Measurements from ENCODE around the gene C1QTNF12.

The C1QTNF12 gene

DNA sequence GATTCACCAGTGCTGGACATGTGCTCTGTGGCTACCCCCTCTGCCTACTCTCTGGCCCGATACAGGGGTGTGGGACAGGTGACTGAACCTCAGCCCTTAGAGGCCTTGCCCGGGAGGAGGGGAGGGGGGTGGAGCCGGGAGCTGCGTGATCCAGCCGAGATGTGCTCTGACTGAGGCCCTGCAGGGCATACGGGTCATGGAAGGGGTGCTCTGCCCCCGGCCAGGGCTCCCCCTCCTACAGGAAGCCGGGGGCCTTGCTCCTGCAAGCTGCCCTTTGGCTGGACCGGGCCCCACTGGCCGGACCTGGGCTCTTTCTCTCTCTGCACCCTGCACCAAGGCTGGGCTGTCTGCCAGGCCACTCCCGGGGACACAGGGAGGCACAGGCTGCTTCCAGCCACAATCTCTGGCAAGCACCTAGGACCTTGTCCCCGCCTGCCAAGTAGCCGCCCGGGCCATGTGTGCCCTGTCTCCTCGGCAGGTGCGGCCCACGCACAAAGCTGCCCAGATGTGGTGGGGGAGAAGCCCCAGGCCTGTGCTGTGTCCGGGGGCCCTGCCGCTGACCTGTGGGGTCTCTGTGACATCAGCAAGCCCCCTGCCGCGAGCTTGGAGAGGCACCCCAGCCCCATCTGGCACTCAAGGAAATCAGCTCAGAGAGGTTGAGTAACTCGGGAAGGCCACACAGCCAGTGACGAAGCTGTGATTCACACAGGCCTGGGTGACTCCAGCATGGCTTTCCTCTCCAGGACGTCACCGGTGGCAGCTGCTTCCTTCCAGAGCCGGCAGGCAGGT is 35.2 kb upstream of the C1QTNF12 start:
- no peak for DNase-seq (ENCODE audit: low read depth, low spot score)

DNA sequence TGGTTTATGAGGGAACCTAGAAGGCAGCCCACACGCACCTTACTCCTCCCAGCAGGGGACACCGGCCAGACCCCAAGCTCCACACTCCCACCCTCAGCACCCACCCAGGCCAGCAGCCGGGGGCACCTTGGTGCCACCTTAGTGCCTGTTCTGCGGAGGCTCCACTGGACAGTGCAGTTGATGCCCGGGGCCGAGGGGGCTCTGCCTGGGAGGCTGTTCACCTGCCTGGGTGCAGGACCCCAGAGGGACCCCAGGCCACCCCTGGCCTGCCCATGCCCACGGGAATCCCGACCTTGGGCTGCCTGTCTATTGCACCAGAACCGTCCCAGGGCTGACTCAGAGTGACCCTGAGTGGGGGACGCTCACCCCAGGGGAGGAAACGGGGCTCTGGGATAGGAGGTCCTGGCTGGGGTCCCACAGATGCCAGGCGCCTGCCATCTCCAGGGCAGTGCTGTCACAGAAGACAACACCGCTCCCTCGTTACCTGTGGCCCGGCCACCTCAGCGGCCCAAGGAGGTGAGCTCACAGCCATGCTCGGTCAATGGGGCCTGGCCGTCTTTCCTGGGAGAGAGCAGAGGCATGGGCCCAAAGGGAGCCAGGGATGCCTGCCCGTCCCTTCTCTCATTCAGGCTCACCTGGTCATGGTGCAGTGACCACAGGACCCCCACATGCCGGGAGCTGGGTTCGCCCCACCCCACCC is 34.4 kb upstream of the C1QTNF12 start:
- no peak for DNase-seq (ENCODE audit: low read depth, low spot score)

DNA sequence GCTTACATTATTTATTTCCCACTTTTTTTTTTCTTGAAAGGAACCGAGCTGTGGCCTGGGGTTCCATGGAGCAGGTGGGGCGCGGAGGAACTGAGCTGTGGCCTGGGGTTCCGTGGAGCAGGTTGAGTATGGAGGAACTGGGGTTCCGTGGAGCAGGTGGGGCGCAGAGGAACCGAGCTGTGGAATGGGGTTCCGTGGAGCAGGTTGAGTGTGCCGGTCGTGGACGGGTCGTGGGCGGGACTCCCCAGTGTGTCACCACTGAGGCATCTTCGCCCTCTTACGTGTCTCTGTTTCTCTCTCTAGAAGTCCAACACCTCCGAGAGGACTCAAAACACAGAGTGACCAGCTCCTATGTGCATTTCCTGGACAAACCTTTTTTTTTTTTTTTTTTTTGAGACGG is 32.5 kb upstream of the C1QTNF12 start:
- no peak for DNase-seq (ENCODE audit: low read depth, low spot score)

DNA sequence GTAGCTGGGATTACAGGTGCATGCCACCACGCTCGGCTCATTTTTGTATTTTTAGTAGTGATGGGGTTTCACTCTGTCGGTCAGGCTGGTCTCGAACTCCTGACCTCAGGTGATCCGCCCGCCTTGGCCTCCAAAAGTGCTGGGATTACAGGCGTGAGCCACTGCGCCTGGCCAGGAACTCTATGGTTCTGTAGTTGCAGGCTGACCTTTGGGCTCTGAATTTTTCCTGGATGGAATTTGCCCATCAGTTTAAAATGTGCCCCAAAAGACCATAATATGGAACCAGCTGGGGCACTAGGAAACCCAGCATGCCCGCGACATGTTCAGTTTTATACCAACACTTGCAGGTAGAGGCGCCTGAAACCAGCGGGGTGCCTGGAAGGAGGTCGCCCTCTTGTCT is 32.1 kb upstream of the C1QTNF12 start:
- no peak for DNase-seq (ENCODE audit: low read depth, low spot score)

DNA sequence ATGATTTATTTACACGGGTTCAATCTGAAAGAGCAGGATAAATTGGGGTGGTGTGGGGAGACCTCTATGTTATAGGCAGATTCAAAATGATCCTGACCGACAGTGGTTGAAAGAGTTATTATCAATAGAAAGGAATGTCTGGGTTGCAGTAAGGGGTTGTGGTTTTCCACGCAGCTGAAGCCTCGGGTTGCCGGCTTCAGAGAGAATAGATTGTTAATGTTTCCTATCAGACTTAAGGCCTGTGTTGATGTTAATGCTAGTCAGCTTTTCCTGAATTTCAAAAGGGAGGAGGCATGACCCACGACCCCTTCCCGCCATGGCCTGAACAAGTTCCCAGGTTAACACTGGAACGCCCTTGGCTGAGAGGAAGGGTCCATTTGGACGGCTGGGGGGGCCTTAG is 29.3 kb upstream of the C1QTNF12 start:
- DNase-seq (ENCODE audit: low read depth, low spot score), result no peak

DNA sequence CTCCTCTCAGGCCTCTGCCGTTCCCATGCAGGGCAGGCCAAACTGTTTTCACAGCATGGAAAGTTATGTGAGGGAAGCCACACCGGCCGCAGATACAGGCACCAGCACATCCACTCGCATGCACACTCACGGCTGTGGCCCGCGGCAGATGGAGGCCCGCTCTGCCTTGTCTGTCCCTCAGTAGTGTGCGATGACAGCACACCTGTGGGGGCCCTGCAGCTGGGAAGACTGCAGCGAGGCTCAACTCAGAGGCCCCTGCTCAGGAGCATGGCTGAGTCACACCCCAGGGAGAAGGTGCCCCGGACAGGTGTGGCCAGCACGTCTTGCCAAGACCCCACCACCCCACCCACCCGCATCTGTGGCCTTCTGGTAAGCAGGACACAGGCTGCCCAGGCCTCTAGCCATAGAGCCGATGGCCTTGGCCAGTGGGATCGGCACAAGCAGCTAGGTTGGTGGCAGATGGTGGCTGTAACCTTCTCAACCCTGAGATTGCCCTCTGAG is 28.5 kb upstream of the C1QTNF12 start:
- no peak for DNase-seq (ENCODE audit: low read depth, low spot score)

DNA sequence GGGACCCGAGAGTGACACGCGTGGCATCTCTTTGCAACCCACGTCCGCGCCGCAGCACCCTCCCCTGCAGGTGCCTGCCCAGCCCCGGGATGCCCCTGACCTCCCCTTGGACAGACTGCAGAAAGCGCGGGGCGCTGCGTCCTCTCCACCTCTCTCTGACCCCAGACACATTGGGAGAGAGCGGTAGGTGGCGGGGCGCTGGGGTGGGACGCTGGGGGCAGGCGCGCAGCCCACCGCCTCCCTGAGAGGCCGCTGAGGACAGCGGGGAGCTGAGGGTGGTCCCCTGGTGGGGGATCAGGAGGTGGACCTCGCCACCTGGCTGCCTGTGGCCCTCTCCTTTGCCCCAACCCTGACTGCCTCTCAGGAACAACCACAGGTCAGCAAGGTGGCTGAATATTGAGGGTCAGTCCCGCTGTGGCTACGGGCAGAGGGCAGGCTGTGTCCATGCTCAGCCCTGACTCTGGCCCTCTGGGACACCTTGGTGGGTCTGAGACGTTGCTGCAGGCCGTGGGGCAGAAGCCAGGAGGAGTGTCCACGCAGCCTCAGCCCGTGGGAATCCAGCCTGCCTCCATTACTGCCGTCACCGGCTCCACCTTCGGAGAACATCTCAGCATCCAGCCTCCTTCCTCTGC is 27.9 kb upstream of the C1QTNF12 start:
- no peak for DNase-seq (ENCODE audit: low read depth, low spot score)

DNA sequence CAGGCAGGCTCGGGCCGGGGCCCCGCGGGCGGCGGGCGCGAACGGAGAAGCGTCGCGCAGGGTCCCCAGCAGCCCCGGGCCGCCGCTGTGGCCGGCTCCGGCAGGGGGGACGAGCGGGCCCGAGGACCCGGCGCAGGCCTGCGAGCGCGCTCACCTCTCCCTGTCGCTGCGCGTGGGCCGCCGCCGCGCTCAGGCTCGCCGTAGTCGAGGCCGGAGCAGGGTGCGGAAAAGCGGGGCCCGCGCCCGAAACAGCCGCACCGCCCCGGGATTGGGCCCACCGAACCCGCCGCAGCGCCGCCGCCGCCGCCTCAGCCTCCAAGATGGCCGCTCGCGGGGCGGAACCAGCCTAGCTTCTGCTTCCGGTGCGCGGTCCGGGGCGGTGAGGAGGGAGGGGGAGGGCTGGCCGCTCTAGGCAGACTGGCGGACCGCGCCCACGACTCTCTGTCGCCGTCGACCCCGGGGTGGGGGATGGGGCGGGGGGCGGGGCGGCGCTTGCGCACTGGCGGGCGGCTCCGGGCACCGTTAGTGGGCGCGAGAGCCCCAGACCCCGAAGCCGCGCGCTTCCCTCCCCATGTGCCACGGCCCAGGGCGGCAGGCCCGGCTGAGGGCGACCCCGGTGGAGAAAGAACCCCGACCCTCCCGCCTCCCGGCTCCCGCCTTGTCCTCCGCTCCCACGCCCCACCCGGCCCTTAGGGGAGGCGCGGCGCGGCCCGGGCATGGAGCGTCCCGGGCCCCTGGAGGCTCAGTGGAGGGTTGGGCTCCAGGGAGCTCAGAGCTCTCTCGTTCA is 27.2 kb upstream of the C1QTNF12 start, which contains the start of gene UBE2J2:
Gene UBE2J2 (minus strand): TSS at position 343 of the 787 bp plus-strand sequence. CDS start 5,862 bp downstream, outside the sequence.
- DNase-seq (ENCODE audit: low read depth, low spot score), result peak; percentile 85

DNA sequence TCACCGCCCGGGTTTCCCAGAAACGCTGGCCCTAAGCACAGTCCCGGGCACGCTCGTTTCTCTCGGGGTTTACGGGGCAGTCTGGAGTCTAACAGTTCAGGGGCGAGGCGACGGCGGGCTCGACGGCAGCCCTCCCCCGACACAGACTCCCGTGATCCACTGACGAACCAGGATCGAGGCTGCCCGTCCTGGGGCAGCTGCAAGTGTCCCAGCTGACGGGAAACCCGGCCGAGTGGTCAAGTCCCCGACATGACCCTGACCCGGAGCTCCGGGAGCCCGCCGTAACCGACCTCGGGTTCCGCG is 26.6 kb upstream of the C1QTNF12 start:
- no peak for DNase-seq (ENCODE audit: low read depth, low spot score)

DNA sequence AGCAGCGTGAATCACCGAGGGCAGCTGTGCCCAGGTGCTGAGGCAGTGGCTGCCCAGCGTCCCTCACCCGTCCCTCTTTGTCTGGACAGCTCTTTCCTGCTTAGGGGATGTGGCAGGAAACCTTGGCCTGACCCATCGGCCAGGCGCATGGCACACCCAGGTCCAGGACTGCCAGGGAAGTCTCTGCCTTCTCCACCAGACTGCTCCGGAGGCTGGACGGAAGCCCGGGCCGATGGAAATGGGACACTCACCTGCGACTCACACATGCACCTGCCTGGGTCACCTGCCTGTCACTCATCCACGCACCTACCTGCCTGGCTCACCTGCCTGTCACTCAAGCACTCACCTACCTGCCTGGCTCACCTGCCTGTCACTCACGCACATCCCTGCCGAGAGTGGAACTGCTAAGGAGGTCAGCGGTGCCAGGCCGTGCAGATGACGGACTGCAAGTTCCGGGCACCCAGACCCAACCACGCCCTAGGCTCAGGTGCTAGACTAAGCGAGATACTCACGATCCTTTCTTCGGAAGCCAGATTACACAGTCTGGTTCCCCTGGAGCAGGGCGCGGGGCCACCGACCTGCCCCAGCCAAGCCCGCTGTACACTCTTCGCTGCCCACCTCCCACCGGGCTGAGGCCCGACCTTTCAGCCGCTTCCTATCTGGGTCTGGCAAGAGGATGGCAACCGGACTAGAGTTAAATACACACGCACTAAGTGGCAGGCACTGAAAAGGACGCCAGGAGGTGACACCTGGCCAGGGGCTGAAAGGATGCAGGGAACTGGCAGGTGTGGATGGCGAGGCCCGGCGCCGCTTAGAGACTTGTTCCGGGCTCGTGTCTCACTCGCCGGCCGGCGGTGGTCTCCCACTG is 26.1 kb upstream of the C1QTNF12 start:
- no peak for DNase-seq (ENCODE audit: low read depth, low spot score)

DNA sequence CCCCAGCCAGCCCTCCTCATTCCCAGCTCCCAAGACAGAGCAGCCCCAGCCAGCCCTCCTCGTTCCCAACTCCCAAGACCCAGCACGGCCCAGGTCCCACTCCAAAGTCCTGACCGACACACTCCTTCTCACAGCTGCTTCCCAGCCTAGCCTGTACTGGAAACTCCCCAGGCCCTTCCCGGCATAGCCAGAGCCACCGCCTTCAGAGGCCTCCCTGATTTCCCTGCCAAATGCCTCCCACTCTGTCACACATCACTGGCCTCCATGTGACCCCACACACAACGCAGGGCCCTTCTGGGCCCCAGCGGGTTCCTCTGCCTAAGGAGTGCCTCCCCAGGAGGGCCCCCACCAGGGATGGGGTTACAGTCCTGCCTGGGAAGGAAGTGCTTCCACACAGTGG is 24.3 kb upstream of the C1QTNF12 start:
- DNase-seq (ENCODE audit: low read depth, low spot score), result no peak

DNA sequence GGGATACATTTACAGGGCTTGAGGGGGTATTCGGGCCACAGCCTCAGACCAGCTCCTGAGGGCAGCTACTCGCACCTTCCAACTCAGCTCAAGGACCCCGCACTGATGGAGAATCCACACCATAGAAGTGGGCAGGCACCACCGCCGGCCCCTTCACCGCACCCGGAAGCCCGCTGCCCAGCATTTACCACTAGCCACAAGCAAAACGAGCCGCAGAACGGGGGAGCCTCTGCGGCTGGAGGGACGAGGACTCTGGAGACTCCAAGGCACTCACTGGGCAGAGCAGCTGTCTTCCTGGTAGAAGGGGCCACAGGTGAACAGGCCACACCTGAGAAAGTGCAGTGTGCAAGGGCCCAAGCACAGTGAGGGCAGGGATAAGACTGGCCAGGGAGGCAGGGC is 21.8 kb upstream of the C1QTNF12 start:
- DNase-seq (ENCODE audit: low read depth, low spot score), result no peak

DNA sequence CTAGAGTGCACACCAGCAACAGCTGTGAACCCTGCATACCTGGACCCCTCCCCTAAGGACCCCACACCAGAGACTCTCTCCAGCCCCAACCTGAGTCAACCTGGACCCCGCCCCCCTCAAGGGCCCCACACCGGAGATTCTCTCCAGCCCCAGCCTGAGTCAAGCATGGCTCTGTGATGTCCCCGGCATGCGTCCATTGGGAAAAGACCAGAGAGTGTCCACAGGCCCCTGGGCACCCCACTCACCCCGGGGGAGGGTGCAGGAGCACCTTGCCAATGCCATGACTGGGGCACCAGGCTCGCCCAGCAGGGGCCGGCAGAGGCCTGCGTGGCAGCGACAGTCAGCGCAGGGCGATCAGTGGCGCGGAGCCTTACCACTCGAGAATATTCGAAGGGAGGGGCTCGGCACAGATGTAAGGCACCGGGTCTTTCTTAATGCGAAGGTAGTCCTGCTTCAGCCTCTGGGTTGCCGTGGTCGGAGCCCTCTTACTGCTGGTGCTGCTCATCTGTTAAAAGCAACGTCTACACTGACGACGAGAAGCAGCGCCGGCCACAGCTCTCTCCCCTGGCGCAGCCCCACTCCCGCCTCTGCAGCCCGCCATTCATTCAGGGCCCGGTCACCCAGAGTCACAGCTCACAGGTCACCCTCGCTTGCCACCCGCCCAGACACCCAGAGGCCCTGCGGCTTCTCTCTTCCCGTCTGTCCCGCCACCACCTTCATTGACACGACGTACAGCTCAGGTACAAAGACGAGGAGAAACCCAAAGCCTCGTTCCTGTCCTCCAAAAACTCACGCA is 21.2 kb upstream of the C1QTNF12 start:
- DNase-seq (ENCODE audit: low read depth, low spot score), result no peak

DNA sequence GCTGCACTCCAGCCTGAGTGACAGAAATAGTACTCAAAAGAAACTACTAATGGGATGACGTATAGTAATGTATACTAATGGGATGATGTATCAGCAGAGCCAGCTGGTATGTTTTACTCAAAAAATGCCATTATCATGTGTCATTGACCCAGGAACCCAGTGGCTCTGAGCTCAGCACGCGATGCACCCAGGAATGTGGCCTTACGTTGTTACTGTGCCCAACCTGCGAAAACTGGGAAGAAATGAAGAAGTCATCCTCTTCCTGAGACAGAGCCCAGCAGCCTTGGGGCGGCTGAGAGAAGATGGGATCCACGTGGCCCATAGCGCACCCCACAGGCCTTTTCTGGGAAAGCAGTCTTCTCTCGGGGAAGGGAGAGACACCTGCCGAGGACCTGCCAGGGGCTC is 18.3 kb upstream of the C1QTNF12 start:
- no peak for DNase-seq (ENCODE audit: low read depth, low spot score)

DNA sequence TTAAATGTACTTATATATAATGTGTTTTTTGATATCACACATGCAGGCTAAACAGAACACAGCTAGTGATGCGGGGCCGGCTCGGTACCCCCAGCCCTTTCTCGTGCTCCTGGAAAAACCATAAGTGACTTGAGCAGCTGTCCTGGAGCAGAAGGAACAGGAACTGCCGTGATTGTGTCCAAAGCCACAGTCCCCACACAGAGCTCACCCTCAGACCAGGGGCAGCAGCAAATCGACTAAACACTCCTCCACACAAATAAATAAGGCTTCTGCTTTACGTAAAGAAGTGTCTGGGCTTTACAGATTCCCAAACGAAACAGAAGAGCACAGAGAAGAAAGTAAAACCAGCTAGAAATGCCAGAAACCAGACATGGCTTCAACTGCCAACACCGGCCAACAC is 17.5 kb upstream of the C1QTNF12 start:
- no peak for DNase-seq (ENCODE audit: low read depth, low spot score)

DNA sequence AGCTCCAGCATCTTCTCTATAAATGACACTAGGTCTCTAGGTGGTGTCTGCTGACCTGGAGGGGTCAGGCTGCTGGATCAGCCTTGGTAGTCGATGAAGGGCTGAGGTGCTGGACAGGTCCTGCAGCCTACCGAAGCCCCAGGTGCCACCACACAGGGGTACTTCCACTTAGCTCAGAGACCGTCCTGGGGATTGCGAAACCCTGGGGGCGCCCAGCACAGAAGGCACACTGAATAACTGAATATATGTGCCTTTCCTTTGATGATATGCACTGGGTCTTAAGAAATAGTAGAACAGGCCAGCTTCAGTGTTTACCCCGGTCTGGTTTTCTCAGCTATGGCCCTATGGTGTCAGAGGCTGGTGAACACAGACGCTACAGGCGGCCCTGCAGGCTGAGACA is 16.2 kb upstream of the C1QTNF12 start:
- no peak for DNase-seq (ENCODE audit: low read depth, low spot score)

DNA sequence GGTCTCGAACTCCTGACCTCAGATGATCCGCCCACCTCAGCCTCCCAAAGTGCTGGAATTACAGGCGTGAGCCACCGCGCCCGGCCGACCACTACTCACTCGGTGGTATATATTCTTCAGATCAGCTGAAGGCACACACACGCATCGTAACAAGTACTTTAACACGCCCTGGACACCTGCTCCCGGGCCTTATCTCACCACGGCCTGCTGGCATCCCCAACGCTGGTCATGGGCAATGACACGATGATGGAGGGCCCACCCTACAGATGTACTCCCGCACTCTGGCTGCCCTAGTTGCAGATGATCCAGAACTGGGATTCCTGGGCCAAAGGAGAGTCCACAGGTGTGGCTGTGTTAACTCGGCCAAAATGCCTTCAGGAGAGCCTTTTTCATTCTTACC is 15.5 kb upstream of the C1QTNF12 start:
- no peak for DNase-seq (ENCODE audit: low read depth, low spot score)

DNA sequence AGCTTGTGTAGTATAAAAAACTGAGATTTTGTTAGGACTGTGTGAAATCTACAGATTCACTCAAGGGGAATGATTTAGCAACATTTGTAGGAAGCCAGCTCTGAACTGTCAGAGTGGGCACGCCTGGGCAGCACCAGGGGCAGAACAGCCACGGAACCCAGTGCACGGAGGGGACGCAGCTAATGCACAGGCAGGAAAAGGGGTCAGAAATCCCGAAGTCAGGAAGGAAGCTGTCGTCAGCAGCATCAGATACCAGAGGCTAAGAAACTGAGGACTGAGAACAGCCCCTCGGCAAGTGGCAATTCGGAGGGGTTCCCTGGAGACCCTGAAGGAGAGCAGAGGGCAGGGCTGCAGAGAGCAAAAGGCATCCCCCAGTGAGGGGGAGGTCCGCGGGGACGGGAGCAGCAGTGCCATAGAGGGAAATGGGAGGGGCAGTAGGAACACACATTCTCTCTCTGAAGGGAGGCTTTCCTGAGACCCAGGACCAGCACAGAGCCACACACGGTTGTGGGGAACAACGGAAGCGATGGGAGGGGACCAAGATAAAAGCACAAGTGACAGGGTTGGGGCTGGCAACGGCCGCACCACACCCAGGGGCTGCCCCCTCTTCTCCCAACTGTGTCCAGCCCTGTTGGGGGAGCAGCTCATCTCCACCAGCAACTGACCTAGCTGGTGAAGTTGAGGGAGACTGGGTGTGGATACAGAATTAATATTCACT is 14.5 kb upstream of the C1QTNF12 start:
- no peak for DNase-seq (ENCODE audit: low read depth, low spot score)

DNA sequence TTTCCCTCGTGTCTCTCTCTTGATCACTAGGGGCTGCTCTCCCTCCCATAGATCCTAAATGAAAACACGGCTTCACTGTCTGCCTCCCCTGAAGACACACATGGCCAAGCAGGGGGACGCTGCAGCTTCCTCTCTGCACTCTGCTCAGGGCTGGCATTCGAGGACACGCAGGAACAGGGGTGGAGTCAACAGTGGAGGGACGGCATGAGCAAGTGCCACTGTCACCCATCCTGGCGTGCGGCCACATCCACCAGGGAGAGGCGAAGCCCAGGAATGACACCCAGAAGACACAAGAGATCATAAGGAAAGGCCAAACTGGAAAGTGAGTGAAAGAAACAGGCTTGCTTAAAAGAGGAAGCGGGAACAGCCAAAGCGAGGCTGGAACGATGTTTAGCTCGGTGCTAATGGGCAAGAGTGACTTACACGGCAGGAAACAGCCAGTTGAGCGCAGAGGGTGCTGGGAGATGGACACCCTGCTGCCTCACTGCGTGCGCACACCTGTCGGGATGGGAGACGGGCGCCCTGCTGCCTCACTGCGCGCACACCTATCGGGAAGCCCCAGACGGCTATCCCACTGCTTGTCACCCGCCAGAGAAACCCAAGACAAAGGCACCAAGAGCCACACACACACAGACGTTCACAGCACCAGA is 13.6 kb upstream of the C1QTNF12 start:
- DNase-seq (ENCODE audit: low read depth, low spot score), result no peak

Measured in activated CD4-positive, CD25-positive, alpha-beta regulatory T cell treated with anti-CD3 and anti-CD28 coated beads, Interleukin-2, amount 50 U/mL, for 16 hours (primary cell).